ENCODE measurements around the gene ZNF804A.
"Not testable (repeated sequence)": the region's sequence is repeated elsewhere in the genome, so short reads cannot be mapped to it uniquely, and the experiment has no call there.

Gene ZNF804A

DNA sequence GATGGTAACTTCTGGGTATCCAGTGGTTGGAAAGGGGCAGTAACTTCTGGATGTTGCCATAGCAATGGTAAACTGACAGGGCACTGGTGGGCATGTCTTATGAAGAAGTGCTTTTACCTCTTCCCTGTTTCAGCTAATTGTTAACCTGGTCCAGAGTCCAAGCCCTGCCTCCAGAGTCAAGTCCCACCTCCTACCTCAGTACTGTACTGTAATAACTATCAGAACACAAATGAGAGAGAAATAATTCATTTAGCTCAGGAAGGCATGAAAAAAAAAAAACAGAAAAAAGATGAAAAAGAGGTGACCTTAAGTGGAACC is 237.0 kb downstream of the ZNF804A start:
- DNase-seq = no peak

DNA sequence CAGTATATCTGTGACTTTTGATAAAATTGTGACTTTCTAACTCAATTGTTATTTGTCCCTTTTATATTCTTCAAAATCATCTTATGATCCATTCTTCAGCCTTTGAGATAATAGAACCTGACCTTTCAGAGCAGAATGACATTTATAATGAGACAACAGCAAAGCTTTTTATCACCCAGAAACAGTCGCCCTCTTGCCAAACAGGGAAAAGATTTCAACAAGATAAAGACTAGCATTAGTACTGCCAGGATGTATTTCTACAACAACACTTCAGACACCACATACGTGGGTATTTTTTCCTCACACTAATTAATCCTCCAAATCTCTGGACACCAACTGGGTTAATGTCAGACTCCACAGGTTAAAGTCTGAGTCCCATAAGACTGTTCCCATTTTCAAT is 249.0 kb downstream of the ZNF804A start:
- no peak for DNase-seq

- DNase-seq = no peak
Measured at GRCh38 chr2:184849516-184849915, 251.2 kb downstream of the ZNF804A start.

DNA sequence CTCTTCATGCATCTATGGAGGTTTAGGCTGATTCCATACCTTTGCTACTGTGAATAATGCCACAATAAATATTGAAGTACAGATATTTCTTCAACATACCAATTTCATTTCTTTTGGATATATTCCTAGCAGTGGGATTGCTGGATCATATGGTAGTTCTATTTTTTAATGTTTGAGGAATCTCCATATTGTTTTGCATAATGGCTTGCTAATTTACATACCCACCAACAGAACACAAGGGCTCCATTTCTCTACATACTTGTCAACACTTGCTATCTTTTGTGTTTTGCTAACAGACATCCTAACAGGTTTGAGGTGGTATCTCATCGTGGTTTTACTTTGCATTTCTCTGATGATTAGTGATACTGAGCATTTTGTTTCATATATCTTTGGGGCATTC is 253.2 kb downstream of the ZNF804A start:
- no peak for DNase-seq

- no peak for DNase-seq
Measured at GRCh38 chr2:184859187-184859586, 260.9 kb downstream of the ZNF804A start.

GRCh38 chr2:184860744-184861143 is 262.4 kb downstream of the ZNF804A start:
- DNase-seq = no peak

DNA sequence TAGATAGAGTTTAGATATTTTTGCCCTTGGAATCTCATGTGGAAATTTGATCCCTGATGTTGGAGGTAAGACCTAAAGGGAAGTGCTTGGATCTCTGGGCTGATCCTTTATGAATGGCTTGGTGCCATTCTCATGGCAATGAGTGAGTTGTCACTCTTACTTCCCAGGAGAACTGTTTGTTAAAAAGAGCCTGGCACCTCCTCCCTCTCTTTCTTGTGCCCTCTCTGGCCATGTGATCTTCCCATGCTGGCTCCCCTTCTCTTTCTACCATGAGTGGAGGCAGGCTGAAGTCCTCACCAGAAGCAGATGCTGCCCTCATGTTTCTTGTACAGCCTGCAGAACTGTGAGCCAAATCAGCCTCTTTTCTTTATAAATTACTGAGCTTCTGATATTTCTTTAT is 276.9 kb downstream of the ZNF804A start:
- no peak for DNase-seq

DNA sequence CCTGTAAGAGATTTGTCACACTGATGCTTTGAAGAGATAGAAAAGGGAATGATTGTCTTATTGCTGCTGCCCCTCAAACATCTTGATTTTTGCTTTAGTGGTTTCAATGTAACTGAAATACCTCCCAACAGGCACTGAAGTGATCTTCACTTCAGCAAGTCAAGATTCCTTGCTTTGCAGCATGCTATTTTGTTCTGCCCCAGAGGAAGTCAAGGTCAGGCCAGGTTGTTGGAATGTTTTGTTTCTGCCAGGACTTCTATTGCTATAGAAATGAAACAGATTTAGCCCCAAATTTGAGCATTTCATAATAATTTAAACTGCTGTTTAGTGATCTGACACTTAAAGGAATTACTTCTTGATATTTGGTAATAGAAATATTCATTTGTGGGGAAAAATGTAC is 277.6 kb downstream of the ZNF804A start:
- DNase-seq = no peak

GRCh38 chr2:184877909-184878308 is 279.6 kb downstream of the ZNF804A start:
- no peak for DNase-seq

- DNase-seq = no peak
Measured at GRCh38 chr2:184879671-184880070, 281.3 kb downstream of the ZNF804A start.

DNA sequence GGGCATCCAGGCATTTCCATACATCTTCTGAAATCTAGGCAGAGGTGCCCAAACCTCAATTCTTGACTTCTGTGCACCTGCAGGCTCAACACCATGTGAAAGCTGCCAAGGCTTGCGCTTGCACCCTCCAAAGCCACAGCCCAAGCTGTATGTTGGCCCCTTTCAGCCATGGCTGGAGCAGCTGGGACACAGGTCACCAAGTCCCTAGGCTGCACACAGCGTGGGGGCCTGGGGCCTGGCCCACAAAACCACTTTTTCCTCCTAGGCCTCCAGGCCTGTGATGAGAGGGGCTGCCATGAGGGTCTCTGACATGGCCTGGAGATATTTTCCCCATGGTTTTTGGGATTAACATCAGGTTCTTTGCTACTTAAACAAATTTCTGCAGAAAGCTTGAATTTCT is 288.3 kb downstream of the ZNF804A start:
- not testable (repeated sequence) for DNase-seq

GRCh38 chr2:184890311-184890710 is 292.0 kb downstream of the ZNF804A start:
- no peak for DNase-seq

GRCh38 chr2:184904991-184905390 is 306.7 kb downstream of the ZNF804A start:
- DNase-seq = no peak

GRCh38 chr2:184906160-184906559 is 307.8 kb downstream of the ZNF804A start:
- DNase-seq = no peak

DNA sequence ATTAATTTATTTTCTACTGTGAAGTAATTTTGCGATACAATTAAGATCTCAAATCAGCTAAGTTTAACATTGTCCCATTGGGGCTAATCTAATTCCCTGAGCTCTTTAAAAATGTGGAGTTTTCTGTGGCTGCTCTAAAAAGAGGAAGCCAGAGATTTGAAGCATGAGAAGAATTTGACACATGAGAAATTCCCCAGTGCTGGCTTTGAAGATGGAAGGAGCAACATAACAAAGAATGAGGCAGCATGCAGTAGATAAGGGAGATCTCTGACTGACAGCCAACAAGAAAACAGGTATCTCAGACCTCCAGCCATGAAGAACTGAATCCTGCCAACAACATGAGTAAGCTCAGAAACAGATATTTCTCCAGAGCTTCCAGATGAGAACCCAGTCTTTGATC is 308.4 kb downstream of the ZNF804A start:
- DNase-seq = no peak

DNA sequence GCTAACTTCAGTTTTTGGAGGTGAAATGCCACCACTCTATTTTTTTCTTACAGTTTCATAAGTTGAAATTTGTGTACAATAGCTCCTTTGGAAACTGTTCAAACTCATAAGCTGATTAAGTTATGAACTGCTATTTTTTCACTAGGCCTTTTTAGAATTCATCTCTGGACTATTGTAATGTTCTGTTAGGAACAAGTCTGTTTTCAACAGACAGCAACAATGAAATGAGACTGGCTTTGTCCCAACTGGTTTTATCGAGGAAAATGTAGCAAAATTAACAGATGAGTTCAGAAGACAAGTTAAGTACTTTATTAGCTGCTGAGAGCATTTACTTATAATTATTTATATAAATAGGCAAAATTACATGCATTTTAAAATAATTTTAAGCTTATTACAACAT is 310.6 kb downstream of the ZNF804A start:
- DNase-seq = no peak

GRCh38 chr2:184920451-184920965 is 322.2 kb downstream of the ZNF804A start:
- DNase-seq = no peak

DNA sequence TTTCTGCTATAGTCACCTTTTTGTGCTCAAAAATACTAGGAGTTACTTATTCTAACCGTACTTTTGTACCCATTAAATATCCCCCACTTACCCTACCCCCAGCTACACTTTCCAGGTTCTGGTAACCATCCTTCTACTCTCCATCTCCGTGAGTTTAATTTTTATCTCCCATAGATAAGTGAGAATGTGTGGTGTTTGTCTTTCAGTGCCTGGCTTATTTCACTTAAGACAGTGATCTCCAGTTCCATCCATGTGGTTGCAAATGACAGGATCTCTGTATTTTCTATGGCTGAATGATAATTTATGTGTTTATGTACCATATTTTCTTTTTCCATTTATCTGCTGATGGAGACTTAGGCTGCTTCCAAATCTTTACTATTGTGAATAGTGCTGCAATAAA is 323.3 kb downstream of the ZNF804A start:
- no peak for DNase-seq

DNA sequence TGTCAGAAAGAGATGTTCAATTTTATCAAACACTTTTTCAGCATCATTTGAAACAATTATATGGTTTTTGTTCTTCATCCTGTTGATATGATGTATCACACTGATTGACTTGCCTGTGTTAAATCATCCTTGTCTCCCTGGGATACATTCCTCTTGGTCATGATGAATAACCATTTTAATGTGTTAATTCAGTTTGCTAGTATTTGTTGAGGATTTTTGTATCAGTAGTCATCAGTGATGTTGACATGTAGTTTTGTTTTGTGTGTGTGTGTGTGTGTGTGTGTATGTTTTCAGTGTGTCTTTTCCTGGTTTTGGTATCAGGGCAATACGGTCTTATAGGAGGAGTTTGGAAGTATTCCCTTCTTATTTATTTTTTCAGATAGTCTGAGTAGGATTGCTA is 325.4 kb downstream of the ZNF804A start:
- no peak for DNase-seq

GRCh38 chr2:184927040-184927439 is 328.7 kb downstream of the ZNF804A start:
- no peak for DNase-seq

GRCh38 chr2:184936761-184937160 is 338.4 kb downstream of the ZNF804A start:
- DNase-seq = no peak

GRCh38 chr2:184938221-184938985 is 340.1 kb downstream of the ZNF804A start:
- DNase-seq = no peak

DNA sequence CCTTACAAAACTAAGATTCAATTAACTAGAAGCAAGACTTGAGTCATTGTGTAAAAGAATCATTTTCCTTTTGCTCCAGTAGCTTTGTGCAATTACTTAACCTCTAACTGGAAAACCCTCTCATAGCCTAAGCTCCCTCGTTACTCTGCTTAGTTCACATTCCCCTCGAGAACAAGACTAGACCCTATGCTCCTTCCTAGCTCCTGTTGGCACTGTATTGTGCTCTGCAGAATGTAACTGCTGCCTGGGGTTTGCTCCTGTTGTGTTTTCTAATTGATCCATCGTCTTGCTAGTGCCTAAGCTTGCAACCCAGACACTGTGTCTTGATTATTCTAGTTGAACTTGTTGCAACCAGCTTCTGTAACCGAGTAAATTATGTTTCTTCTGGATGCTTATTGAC is 347.0 kb downstream of the ZNF804A start:
- DNase-seq = no peak

DNA sequence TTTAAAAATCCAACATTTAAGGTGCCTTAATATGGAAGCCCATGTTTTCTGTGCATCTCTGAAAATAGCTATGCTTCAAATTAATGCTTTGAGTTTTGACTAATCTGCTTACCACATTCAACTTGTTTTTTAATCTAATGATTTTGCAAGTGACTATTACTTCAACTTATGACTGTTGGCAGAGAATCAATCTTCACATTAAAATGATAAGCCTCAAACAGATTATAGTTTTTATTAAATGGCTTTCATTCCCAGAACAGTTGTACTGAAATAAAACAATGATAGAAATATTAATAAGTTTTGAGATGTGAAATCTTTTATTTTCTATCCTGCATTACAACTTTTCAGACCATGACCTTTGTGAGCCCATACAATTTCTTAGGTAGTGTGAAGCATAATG is 347.5 kb downstream of the ZNF804A start:
- DNase-seq = no peak

GRCh38 chr2:184956856-184957255 is 358.5 kb downstream of the ZNF804A start:
- DNase-seq = no peak

Data from CD4-positive, alpha-beta T cell treated with Interleukin-17A for 1 hour (primary cell).